MCF 10A (cell line): ENCODE measurements around the gene DDR1. TPM values are rescaled to one million over a fixed set of nuclear protein-coding genes. Genes with fewer than 3 reads are reported as not detected.
"Not testable (repeated sequence)": the region's sequence is repeated elsewhere in the genome, so short reads cannot be mapped to it uniquely, and the experiment has no call there.

Experiments
- BruUV-seq: library from RNA; stranded (reverse); fragments of 400-500 nt; replicated peaks from 2 replicates; lab custom pipeline; 2021; lab: Mats Ljungman, UMichigan
- CTCF ChIA-PET: fragments of 300-600 bp; sonication (Branson Sonifier 250); formaldehyde crosslinking; extraction: SDS; loops from one replicate; lab custom pipeline; 2021; ENCODE audit warnings: antibody characterized with exemption, inconsistent platforms; lab: Yijun Ruan, JAX
- POLR2A ChIA-PET: fragments of 300-600, 350-650 bp; sonication (Branson Sonifier 250); formaldehyde crosslinking; extraction: SDS; loops from one replicate; lab custom pipeline; 2020; ENCODE audit warnings: antibody characterized with exemption, inconsistent platforms; lab: Yijun Ruan, JAX
- DNase-seq: peaks from one replicate; pipeline ENCODE4 v3.0.0-alpha.2; 2018; ENCODE audit not compliant: unreplicated experiment
- H3K27ac Mint-ChIP-seq: one replicate; pipeline ENCODE4 v1.8.0; 2022; ENCODE audit warnings: mild to moderate bottlenecking, low read depth, mixed read lengths; ENCODE audit not compliant: unreplicated experiment
- H3K27me3 Mint-ChIP-seq: one replicate; pipeline ENCODE4 v1.8.0; 2022; ENCODE audit warnings: mixed read lengths; ENCODE audit not compliant: insufficient read depth, unreplicated experiment
- H3K36me3 Mint-ChIP-seq: one replicate; pipeline ENCODE4 v1.8.0; 2022; ENCODE audit warnings: mild to moderate bottlenecking, moderate library complexity, mixed read lengths; ENCODE audit not compliant: insufficient read depth, unreplicated experiment
- H3K4me1 Mint-ChIP-seq: one replicate; pipeline ENCODE4 v1.8.0; 2022; ENCODE audit warnings: mixed read lengths; ENCODE audit not compliant: insufficient read depth, unreplicated experiment
- H3K4me3 Mint-ChIP-seq: one replicate; pipeline ENCODE4 v1.8.0; 2022; ENCODE audit warnings: mild to moderate bottlenecking, moderate library complexity, mixed read lengths; ENCODE audit not compliant: unreplicated experiment
- H3K9me3 Mint-ChIP-seq: one replicate; pipeline ENCODE4 v1.8.0; 2022; ENCODE audit warnings: mixed read lengths; ENCODE audit not compliant: unreplicated experiment
- CTCF ChIP-seq: fragments of 200-600 bp; IDR thresholded peaks from one replicate; pipeline ENCODE4 v1.8.0; 2022; ENCODE audit warnings: antibody characterized with exemption, mild to moderate bottlenecking; ENCODE audit not compliant: unreplicated experiment
- intact Hi-C: fragments of 100-400 bp; cut with micrococcal nuclease; formaldehyde crosslinking; loops from 2 replicates; pipeline ENCODE4 v1.14.1; 2022
- total RNA-seq: library from RNA; stranded (reverse); gene quantifications from 2 replicates; pipeline ENCODE4 v1.2.3, GENCODE V29; 2022

DDR1 gene
- total RNA-seq, 1 experiment from 2014 or later = 66.0 TPM

GRCh38 chr6:30857112-30857511 is 27.2 kb upstream of the DDR1 start:
- H3K4me3 Mint-ChIP-seq = no peak overlapping the region
- no peaks in the 10 kb centered on the region for H3K36me3 Mint-ChIP-seq
- ChIA-PET CTCF (interaction anchor here (0.7 kb wide), 2 partner anchors 34 to 1413 kb away, joined by 3 read pairs; no protein-coding TSS in a partner anchor), POLR2A (interaction anchor here (1.1 kb wide), 1 partner anchor 11 kb away, joined by 3 read pairs; no protein-coding TSS in a partner anchor)
- no peaks in the 10 kb centered on the region for H3K9me3 Mint-ChIP-seq
- H3K4me1 Mint-ChIP-seq = peaks cover 5% of the 10 kb centered on the region
- H3K27me3 Mint-ChIP-seq = no peaks in the 10 kb centered on the region
- intact Hi-C loops = no loop called here
- H3K27ac Mint-ChIP-seq = no peak overlapping the region
- no peak for DNase-seq
- no peak for TF ChIP-seq CTCF
- no TSS peak for BruUV-seq

- ChIA-PET CTCF (interaction anchor here (0.7 kb wide), 1 partner anchor 35 kb away, joined by 3 read pairs; no protein-coding TSS in a partner anchor), POLR2A (interaction anchor here (0.6 to 1.1 kb wide), 2 partner anchors 12 to 18 kb away, joined by 3 read pairs; no protein-coding TSS in a partner anchor)
- intact Hi-C loops = no loop called here
- Mint-ChIP-seq H3K9me3 (no peaks in the 10 kb centered on the region), H3K4me3 (no peak overlapping the region), H3K27ac (no peak overlapping the region), H3K36me3 (no peaks in the 10 kb centered on the region), H3K27me3 (no peaks in the 10 kb centered on the region), H3K4me1 (peaks cover 5% of the 10 kb centered on the region)
- BruUV-seq = no TSS peak
- TF ChIP-seq CTCF = no peak
- no peak for DNase-seq
These were observed 26.8 kb upstream of the DDR1 start for GRCh38 chr6:30857549-30857948.

- H3K27me3 Mint-ChIP-seq, DNase-seq, H3K4me3 Mint-ChIP-seq, H3K27ac Mint-ChIP-seq, H3K36me3 Mint-ChIP-seq, H3K9me3 Mint-ChIP-seq, POLR2A ChIA-PET, H3K4me1 Mint-ChIP-seq, BruUV-seq, intact Hi-C loops: not testable (repeated sequence)
- CTCF ChIA-PET = interaction anchor here (0.6 to 0.9 kb wide), 2 partner anchors 15 to 38 kb away, joined by 3 to 4 read pairs; no protein-coding TSS in a partner anchor
These were observed 24.6 kb upstream of the DDR1 start for GRCh38 chr6:30859726-30860125.

GRCh38 chr6:30861257-30862048 is 22.9 kb upstream of the DDR1 start:
- no TSS peak for BruUV-seq
- DNase-seq = no peak
- H3K4me3 Mint-ChIP-seq = no peak overlapping the region
- TF ChIP-seq CTCF = no peak
- peaks cover 5% of the 10 kb centered on the region for H3K4me1 Mint-ChIP-seq
- POLR2A ChIA-PET = no interaction called here
- intact Hi-C loops = no loop called here
- CTCF ChIA-PET = interaction anchor here (0.6 to 1.0 kb wide), 3 partner anchors 39 to 226 kb away, joined by 3 read pairs; no protein-coding TSS in a partner anchor
- no peaks in the 10 kb centered on the region for H3K36me3 Mint-ChIP-seq
- H3K27me3 Mint-ChIP-seq = no peaks in the 10 kb centered on the region
- no peaks in the 10 kb centered on the region for H3K9me3 Mint-ChIP-seq
- no peak overlapping the region for H3K27ac Mint-ChIP-seq
